Right atrium auricular region (tissue), 2 donors: ENCODE measurements around the gene SLC25A48. TPM values are rescaled to one million over a fixed set of nuclear protein-coding genes. Genes with fewer than 3 reads are reported as not detected.
A peak's percentile ranks its signal among the peaks of the same experiment; 100 is the strongest.
"Not testable (repeated sequence)": the region's sequence is repeated elsewhere in the genome, so short reads cannot be mapped to it uniquely, and the experiment has no call there.

Experiments used
- DNase-seq: peaks from one replicate; pipeline ENCODE4 v3.0.0-alpha.2; 2019; ENCODE audit warnings: low spot score
- H3K27ac ChIP-seq, 2 donors: fragments of 200-600 bp; sonication (generic); 1 replicate in 1 of 2; 2 replicates in 1 of 2; pipeline ENCODE4 v1.5.1; 2016 to 2019
- H3K27me3 ChIP-seq, 2 donors: fragments of 200-600 bp; sonication (generic); one replicate each; pipeline versions ENCODE4 v1.5.1 to v1.6.0; 2017 to 2019
- H3K36me3 ChIP-seq: fragments of 200-600 bp; sonication (generic); one replicate; pipeline ENCODE4 v1.5.1; 2016
- H3K4me1 ChIP-seq, 2 donors: fragments of 200-600 bp; sonication (generic); one replicate each; pipeline versions ENCODE4 v1.5.1 to v1.6.0; 2017 to 2019
- H3K4me3 ChIP-seq, 2 donors: fragments of 200-600 bp; sonication (generic); 1 replicate in 1 of 2; 2 replicates in 1 of 2; pipeline ENCODE4 v1.5.1; 2017 to 2019; ENCODE audit warnings: mild to moderate bottlenecking in 1 of 2, moderate library complexity in 1 of 2
- H3K9me3 ChIP-seq, 2 donors: fragments of 200-600 bp; sonication (generic); one replicate each; pipeline ENCODE4 v1.5.1; 2019
- CTCF ChIP-seq, 2 donors: fragments of 200-600 bp; sonication (generic); IDR thresholded peaks; one replicate each; pipeline ENCODE4 v1.5.1; 2019; ENCODE audit warnings: antibody characterized with exemption in 2 of 2
- total RNA-seq, 2 donors: library from RNA; depleted of rRNA; stranded (reverse); fragments of >200 nt; gene quantifications; one replicate each; pipeline ENCODE4 v1.1.0, GENCODE V29; 2016

The SLC25A48 gene
- total RNA-seq, 2 donors from 2014 or later, result not detected

GRCh38 chr5:135835766-135836165, 1.3 kb downstream of the SLC25A48 start:
- H3K4me3 ChIP-seq, result no peak overlapping the region
- DNase-seq, result no peak
- peaks cover 0 to 13% of the 10 kb centered on the region in 2 donors for H3K4me1 ChIP-seq
- no peaks in the 10 kb centered on the region for H3K36me3 ChIP-seq
- TF ChIP-seq CTCF (IDR thresholded peaks at IDR 0.05), result no peak
- H3K27me3 ChIP-seq, result no peaks in the 10 kb centered on the region
- H3K27ac ChIP-seq, result no peak overlapping the region
- H3K9me3 ChIP-seq, result no peaks in the 10 kb centered on the region

- not testable (repeated sequence) for DNase-seq, H3K27ac ChIP-seq, H3K27me3 ChIP-seq, H3K9me3 ChIP-seq, H3K4me3 ChIP-seq, H3K36me3 ChIP-seq
- peaks cover 0 to 13% of the 10 kb centered on the region in 2 donors for H3K4me1 ChIP-seq
Measured at GRCh38 chr5:135838395-135838794, 3.9 kb downstream of the SLC25A48 start.

GRCh38 chr5:135839566-135839965, 5.1 kb downstream of the SLC25A48 start:
- TF ChIP-seq CTCF (IDR thresholded peaks at IDR 0.05), result no peak
- peak; percentile 38 for DNase-seq
- Histone ChIP-seq H3K9me3 (no peaks in the 10 kb centered on the region), H3K36me3 (no peaks in the 10 kb centered on the region), H3K27ac (no peak overlapping the region), H3K4me1 (peaks cover 0 to 8% of the 10 kb centered on the region in 2 donors), H3K27me3 (no peaks in the 10 kb centered on the region), H3K4me3 (no peak overlapping the region)

GRCh38 chr5:135840959-135841358, 6.5 kb downstream of the SLC25A48 start:
- DNase-seq, result no peak
- Histone ChIP-seq H3K36me3 (no peaks in the 10 kb centered on the region), H3K4me1 (no peaks in the 10 kb centered on the region), H3K27ac (no peak overlapping the region), H3K9me3 (no peaks in the 10 kb centered on the region), H3K4me3 (no peak overlapping the region), H3K27me3 (no peaks in the 10 kb centered on the region)
- TF ChIP-seq CTCF (IDR thresholded peaks at IDR 0.05), result no peak

GRCh38 chr5:135842737-135843136, 8.3 kb downstream of the SLC25A48 start:
- Histone ChIP-seq H3K27me3 (no peaks in the 10 kb centered on the region), H3K9me3 (no peaks in the 10 kb centered on the region), H3K27ac (no peak overlapping the region), H3K4me1 (no peaks in the 10 kb centered on the region), H3K36me3 (no peaks in the 10 kb centered on the region), H3K4me3 (no peak overlapping the region)
- TF ChIP-seq CTCF (IDR thresholded peaks at IDR 0.05), result no peak
- no peak for DNase-seq

GRCh38 chr5:135843571-135844337, 9.3 kb downstream of the SLC25A48 start:
- DNase-seq, result no peak
- Histone ChIP-seq H3K27ac (no peak overlapping the region), H3K4me1 (no peaks in the 10 kb centered on the region), H3K4me3 (no peak overlapping the region), H3K36me3 (no peaks in the 10 kb centered on the region), H3K27me3 (no peaks in the 10 kb centered on the region), H3K9me3 (no peaks in the 10 kb centered on the region)
- TF ChIP-seq CTCF (IDR thresholded peaks at IDR 0.05), result no peak
